Jurkat, Clone E6-1 (cell line): ENCODE results near the gene RUNX2.

Experiments used
- DNase-seq: peaks from one replicate; pipeline ENCODE4 v3.0.0-alpha.2; 2011; ENCODE audit warnings: low read depth, low spot score
- H3K4me3 ChIP-seq: 2 replicates; pipeline ENCODE4 v1.5.1; 2011; ENCODE audit warnings: mild to moderate bottlenecking, low read length, control low read depth, moderate library complexity

Gene RUNX2

DNA sequence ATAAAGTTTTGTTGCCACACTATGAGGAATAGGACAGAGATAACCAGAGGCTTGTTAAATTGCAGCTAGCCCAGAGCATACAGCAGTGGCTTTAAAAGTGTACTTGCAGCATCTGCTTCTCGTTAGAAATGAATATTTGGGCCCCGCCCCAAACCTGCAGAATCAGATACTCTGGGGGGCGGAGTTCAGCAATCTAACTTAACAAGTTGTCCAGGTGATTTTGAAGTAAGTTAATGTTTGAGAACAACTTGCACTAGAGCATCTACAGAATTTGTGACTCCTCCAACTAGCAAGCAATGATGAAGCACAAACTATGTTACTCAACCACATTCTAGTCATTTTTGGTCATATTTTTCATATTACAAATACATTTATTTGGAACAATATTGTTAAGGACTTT, 60.2 kb downstream of the RUNX2 start:
- DNase-seq = no peak
- no peak overlapping the region for H3K4me3 ChIP-seq

DNA sequence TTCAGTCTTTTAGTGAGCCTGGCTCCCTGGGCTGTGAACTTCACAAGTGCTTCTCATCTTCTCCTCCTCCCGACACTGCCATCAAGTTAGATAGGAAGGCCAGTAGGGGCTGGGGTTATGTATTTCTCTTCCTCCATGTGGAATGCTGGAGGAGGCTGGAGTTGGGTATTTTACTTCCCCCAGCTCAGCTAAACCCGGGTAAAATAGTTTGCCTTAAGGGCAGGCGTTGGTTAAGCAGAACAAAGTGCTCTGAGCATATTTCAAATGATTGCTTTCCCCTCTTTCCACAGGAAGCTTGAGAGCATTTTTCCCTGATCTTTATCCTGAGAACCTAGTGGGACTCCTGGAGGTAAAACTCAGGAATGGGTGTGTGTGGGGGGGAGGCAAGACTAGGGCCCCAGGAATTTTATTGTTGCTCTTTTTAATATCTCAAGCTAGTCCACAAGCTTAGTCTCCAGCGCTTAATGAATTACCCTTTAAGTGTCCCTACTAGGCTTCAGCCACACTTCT, 66.5 kb downstream of the RUNX2 start:
- no peak for DNase-seq

DNA sequence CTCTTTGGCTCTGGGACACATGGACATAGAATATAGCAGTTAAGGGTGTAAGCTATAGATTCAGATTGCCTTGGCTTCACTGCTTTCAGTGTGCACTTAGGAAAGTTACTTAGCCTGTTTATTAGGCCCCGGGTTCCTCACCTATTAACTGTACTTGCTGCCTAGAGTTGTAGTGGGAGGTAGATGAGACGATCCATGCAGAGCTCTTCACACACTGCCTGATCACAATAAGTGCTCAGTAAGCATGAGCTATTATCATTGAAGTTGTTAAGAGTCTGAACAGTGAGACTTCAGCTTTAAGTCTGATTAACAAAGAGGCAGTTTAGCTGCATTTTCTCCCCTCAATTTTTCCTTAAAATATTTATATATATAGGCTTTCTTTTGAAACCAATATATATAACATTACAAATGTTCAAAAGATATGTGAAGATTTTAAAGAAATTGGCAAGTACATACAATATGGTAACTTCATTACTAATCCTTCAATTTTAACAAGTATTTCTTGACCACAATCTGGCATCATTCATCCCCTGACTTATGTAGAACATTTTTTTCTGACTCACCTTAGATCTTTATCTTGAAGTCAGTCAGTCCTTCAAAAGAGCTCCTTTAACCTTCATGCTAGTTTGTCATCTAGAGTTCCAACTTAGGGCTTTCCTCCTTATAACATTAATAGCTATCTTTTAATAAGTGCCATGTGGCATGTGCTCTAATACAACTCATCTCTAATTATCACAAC, 70.1 kb downstream of the RUNX2 start:
- DNase-seq = no peak

More for the DNA sequence above, 66.5 kb downstream of the RUNX2 start:
- no peak overlapping the region for H3K4me3 ChIP-seq

DNA sequence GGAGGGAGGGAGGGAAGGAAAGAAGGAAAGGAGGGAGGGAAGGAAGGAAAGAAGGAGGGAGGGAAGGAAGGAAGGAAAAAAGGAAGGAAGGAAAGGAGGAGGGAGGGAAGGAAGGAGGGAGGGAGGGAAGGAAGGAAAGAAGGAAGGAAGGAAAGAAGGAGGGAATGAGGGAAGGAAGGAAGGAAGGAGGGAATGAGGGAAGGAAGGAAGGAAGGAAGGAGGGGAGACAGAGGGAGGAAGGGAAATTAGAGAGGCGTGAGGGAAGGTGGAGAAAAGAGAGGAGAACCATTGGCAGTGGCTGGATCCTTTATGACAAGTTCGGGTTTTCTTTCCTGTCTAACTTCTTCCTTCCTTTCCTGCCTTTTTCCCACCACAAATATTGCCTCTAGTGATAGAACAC, 71.9 kb downstream of the RUNX2 start:
- no peak overlapping the region for H3K4me3 ChIP-seq
- no peak for DNase-seq

More for the DNA sequence above, 70.1 kb downstream of the RUNX2 start:
- no peak overlapping the region for H3K4me3 ChIP-seq

GRCh38 chr6:45411959-45412358, 83.8 kb downstream of the RUNX2 start:
- DNase-seq = no peak
- no peak overlapping the region for H3K4me3 ChIP-seq

DNA sequence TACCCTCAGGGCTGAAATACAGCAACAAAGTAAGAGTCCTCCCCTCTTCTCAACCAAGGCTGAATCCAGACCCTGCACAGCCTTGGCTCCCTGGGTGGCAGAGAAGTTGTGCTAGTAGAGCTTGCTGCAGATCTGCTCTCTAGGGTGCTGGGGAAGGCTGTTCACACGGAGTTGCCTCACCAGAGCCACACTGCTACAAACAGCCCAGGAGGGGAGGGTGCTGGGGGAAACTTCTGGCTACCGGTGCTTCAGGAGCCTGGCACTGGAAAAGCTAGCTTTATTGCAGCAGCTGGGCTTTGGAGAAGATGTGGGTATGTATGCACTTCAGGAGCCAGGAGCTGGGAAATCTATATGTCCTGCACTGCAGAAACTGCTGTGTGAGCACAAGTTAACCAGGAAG, 87.2 kb downstream of the RUNX2 start:
- no peak for DNase-seq
- no peak overlapping the region for H3K4me3 ChIP-seq

GRCh38 chr6:45415788-45416518, 87.8 kb downstream of the RUNX2 start:
- DNase-seq = no peak
- H3K4me3 ChIP-seq = no peak overlapping the region

DNA sequence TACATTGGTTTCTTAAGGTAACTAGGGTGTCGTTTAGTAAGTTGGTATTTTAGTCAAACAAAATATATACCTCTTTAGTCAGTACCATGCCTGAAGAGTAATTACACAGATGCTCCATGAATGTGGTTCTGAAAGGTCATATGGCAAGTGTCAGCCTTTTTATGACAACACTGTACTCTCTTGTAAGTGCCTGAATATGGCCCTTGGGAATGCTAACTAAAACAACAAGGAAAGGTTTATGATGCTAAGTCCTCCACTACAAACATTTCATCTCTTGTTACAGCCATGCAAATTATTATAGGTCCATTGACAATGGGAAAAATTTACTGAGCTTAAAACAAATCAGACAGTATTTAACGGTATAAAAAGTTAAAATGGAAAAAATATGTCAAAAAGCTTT, 88.6 kb downstream of the RUNX2 start:
- no peak for DNase-seq
- H3K4me3 ChIP-seq = no peak overlapping the region

DNA sequence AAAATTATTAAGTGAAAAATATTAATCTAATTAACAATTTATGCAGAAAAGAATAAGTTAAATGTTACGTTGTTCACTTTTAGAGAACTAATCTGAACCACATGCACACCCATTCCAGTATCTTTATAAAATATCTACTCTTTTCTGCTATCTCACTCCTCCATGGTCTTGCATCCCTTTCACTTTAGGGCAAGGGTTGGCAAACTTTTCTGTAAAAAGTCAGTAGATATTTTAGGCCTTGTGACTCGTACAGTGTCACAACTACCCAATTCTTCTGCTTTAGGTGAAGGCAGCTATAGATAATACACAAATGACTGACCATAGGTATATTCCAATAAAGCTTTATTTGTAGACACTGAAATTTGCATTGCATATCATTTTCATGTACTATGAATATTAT, 89.3 kb downstream of the RUNX2 start:
- no peak for DNase-seq

GRCh38 chr6:45419571-45420082, 91.5 kb downstream of the RUNX2 start:
- no peak for DNase-seq
- H3K4me3 ChIP-seq = no peak overlapping the region

More for the DNA sequence above, 89.3 kb downstream of the RUNX2 start:
- no peak overlapping the region for H3K4me3 ChIP-seq

DNA sequence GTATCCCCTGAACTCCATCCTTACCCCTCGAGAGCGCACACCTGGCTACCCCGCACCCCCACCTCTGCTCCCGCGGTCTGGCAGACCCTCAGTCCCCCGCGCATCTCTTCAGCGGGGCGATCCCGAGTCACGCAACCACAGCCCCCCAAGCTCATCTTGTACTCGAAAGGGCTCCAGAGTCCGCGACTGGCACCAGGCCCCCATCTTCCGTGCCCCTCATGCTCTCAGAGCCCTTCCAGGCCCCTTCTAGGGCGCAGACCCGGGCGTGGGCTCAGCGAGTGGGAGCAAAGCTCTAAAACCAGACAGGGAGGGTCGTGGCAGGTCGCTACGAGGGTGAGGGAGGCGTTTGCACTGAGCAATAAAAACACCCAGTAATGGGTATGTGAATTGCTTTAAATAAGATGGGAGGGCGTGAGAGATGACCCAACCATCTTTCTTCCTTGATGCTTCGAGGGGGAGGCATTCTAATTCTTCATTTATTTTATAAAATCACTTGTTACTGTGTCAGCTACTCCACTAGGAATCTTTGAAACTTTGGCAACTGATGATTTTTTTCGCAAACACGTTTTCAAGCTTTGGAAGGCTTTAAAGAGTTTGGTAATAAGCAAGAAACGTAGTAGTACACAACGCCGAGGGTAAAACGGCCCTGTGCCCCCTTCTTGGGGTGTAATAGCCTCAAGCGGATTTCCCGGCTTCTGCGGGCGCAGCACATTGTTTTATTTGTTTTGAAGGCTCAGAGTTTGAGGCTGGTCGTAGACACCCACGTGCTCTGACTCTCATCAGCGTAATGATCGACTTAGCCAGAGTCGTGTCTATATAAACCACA, 92.2 kb downstream of the RUNX2 start:
- H3K4me3 ChIP-seq = peak overlapping the region; percentile 28
- DNase-seq = no peak

- peak overlapping the region; percentile 63 for H3K4me3 ChIP-seq
Measured at GRCh38 chr6:45420909-45421708, 93.0 kb downstream of the RUNX2 start.

DNA sequence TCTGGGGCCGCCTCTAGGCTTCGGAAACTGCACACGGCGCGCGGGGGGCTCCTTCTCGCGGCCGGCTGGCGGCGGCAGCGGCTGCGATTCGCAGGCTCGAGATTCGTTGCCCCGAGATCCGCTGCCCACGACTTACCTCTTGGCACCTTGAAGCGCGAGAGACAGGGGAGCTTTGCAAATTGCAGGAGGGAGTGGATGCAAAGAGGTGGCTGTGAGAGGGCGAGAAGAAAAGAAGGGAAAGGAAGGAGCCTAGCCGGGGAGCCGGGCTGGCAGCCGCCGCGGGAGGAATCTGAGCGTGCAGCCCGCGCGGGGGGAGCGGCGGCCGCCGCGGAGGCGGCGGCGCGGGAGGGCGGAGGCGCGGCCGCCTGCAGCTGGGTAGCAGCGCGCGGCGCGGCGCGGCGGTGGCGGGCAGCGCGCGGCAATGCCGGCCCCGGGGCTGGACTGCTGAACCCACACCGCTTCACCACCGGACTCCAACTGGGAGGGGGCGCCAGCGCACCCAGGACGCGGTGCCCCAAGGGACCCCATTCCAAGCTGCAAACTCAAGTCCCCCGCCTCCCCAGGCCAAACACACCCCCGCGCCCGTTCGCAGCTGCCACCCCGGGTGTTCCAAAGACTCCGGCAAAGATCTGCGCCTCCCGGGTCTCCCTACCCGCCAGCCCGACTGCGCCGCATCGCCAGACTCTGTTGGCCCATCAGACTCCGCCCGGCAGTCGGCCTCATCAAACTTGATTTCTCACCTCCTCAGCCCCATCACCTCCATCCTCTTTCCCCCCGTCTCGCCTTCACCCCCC, 93.8 kb downstream of the RUNX2 start:
- peak overlapping the region; percentile 63 for H3K4me3 ChIP-seq
- DNase-seq = no peak

More at GRCh38 chr6:45420909-45421708, 93.0 kb downstream of the RUNX2 start:
- no peak for DNase-seq

- peak overlapping the region; percentile 63 for H3K4me3 ChIP-seq
- no peak for DNase-seq
Measured at GRCh38 chr6:45422503-45423110, 94.5 kb downstream of the RUNX2 start.

DNA sequence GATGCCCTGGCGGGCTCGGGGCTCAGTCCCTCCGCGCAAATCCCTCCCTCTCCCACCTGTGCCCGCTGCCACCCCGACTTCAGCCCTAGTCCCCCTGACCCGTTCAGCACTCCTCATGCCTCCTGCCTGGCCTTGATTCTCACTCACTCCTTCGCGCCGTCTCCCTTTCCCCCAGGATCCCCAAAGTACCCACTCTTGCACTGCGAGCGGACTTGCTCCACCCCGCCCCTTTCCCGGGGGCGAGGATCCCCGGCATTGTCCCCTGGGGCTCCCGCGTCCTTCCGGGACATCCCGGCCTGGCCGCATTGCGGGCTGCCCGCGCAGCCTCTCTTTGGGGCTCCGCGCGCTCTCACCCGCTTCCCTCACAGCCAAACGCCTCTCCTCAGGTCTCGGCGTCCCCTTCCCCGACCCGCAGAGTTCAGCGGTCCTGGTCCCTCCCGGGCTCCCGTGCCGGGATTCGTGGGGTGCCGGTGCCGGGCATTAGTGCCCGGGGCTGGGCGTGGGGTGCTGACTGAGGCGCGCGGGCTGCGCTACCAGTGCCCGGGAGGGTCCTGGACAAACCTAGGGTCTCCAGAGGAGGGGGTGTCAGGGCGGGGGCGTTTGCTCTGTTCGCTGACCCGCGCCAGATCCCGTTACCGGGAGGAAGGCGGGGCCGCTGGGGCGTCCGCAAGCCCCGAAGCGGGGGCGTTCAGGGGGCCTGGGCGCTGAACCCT, 95.1 kb downstream of the RUNX2 start:
- H3K4me3 ChIP-seq = peak overlapping the region; percentile 63
- DNase-seq = no peak

DNA sequence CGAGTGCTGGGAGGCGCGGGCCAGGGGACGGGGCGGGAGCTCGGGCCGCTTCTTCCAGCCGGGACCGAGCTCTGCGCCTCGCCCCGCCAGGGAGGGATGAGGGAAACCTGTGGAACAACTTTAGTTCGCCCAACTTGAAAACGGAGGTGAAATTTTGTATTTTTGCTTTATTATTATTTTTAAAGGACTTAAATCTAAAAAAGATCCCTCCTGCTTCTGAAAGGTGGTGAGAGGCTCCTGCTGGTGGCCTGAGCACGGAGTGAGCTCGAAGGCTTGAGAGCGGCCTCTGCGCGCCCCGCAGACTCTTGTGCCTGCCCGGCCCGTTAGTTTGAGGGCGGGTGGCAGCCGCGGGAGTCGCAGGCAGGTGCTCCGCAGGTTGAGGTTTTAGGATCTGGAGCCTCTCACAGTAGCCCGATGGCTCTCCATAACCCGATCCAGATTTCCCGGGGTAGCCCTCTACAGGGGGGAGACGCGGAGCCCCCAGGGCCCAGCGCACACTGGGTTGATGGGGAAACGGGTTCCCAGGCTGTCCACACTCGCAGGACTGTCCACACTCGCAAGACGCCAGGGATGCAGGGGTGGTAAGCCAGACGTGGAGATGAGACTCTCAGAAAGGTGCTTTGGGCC, 95.8 kb downstream of the RUNX2 start:
- H3K4me3 ChIP-seq = no peak overlapping the region
- no peak for DNase-seq
